SK-N-MC (cell line): ENCODE results near the gene FAM89B.
A peak's percentile ranks its signal among the peaks of the same experiment; 100 is the strongest.

Experiments
- DNase-seq: peaks from one replicate; pipeline ENCODE4 v3.0.0-alpha.2; 2011; ENCODE audit warnings: low read depth, low spot score
- H3K27ac ChIP-seq: fragments of 200-600 bp; sonication (generic); 2 replicates; pipeline ENCODE4 v1.5.1; 2016; ENCODE audit warnings: mixed run types
- H3K36me3 ChIP-seq: fragments of 200-600 bp; sonication (generic); 2 replicates; pipeline ENCODE4 v1.6.1; 2017; ENCODE audit warnings: antibody characterized with exemption, low read length, mixed read lengths; ENCODE audit not compliant: insufficient read depth
- H3K4me3 ChIP-seq: fragments of 200-600 bp; sonication (generic); 2 replicates; pipeline ENCODE4 v1.5.1; 2016
- H3K9ac ChIP-seq: fragments of 200-600 bp; sonication (generic); 2 replicates; pipeline ENCODE4 v1.8.0; 2017; ENCODE audit warnings: mixed run types, mixed read lengths; ENCODE audit not compliant: insufficient read length
- H3K9me3 ChIP-seq: fragments of 200-600 bp; sonication (generic); 2 replicates; pipeline ENCODE4 v1.6.1; 2017; ENCODE audit warnings: low read depth, mild to moderate bottlenecking, antibody characterized with exemption, low read length, moderate library complexity, mixed read lengths
- EZH2 ChIP-seq: fragments of 200-600 bp; sonication (generic); IDR thresholded peaks from one replicate; pipeline ENCODE4 v1.6.1; 2017; ENCODE audit warnings: antibody characterized with exemption
- FOXP2 ChIP-seq: optimal IDR thresholded peaks from 2 replicates; pipeline ENCODE3; 2011; ENCODE audit warnings: mild to moderate bottlenecking, moderate library complexity; ENCODE audit not compliant: insufficient read depth; ENCODE audit errors: extremely low read length, control extremely low read depth
- POLR2AphosphoS5 ChIP-seq: IDR thresholded peaks from 2 replicates; pipeline ENCODE4 v1.6.1; 2012; ENCODE audit warnings: mild to moderate bottlenecking, low read depth, low read length, borderline replicate concordance

FAM89B gene

GRCh38 chr11:65553301-65554001 lies 18.9 kb upstream of the FAM89B start:
- H3K27ac ChIP-seq: peak overlapping the region; percentile 73

GRCh38 chr11:65554057-65554818 lies 18.1 kb upstream of the FAM89B start:
- DNase-seq: no peak
- H3K9me3 ChIP-seq: no peaks in the 10 kb centered on the region
- peak overlapping the region; percentile 64 for H3K4me3 ChIP-seq
- TF ChIP-seq POLR2AphosphoS5: no peak
- TF ChIP-seq FOXP2: no peak
- TF ChIP-seq EZH2: no peak
- H3K27ac ChIP-seq: peak overlapping the region; percentile 73
- H3K36me3 ChIP-seq: peaks cover 17% of the 10 kb centered on the region; the same call in 1 of the 2 replicates
- H3K9ac ChIP-seq: peak overlapping the region; percentile 29

More at GRCh38 chr11:65553301-65554001, 18.9 kb upstream of the FAM89B start:
- TF ChIP-seq EZH2: no peak
- TF ChIP-seq POLR2AphosphoS5: peak; percentile 59
- H3K36me3 ChIP-seq: peaks cover 19% of the 10 kb centered on the region; the same call in 1 of the 2 replicates
- no peaks in the 10 kb centered on the region for H3K9me3 ChIP-seq
- DNase-seq: no peak
- no peak overlapping the region for H3K9ac ChIP-seq
- peak overlapping the region; percentile 64 for H3K4me3 ChIP-seq

- no peak for TF ChIP-seq EZH2
- no peaks in the 10 kb centered on the region for H3K9me3 ChIP-seq
- no peak overlapping the region for H3K4me3 ChIP-seq
- no peak overlapping the region for H3K9ac ChIP-seq
- no peak for DNase-seq
- peaks cover 13% of the 10 kb centered on the region; the same call in 1 of the 2 replicates for H3K36me3 ChIP-seq
- H3K27ac ChIP-seq: peak overlapping the region; percentile 73
Observed at GRCh38 chr11:65554842-65555430, 17.4 kb upstream of the FAM89B start.

- Histone ChIP-seq H3K9ac (no peak overlapping the region), H3K4me3 (no peak overlapping the region), H3K27ac (no peak overlapping the region), H3K9me3 (no peaks in the 10 kb centered on the region), H3K36me3 (peaks cover 12% of the 10 kb centered on the region; the same call in 1 of the 2 replicates)
- TF ChIP-seq POLR2AphosphoS5 (no peak), FOXP2 (no peak), EZH2 (no peak)
- DNase-seq: no peak
Observed at GRCh38 chr11:65555693-65556231, 16.6 kb upstream of the FAM89B start.

GRCh38 chr11:65556470-65557279 lies 15.7 kb upstream of the FAM89B start:
- H3K36me3 ChIP-seq: peaks cover 4% of the 10 kb centered on the region; the same call in 1 of the 2 replicates
- H3K27ac ChIP-seq: peak overlapping the region; percentile 83
- H3K9me3 ChIP-seq: no peaks in the 10 kb centered on the region
- H3K4me3 ChIP-seq: peak overlapping the region; percentile 89
- H3K9ac ChIP-seq: peak overlapping the region; percentile 85
- TF ChIP-seq EZH2 (no peak), POLR2AphosphoS5 (no peak), FOXP2 (no peak)
- no peak for DNase-seq

- TF ChIP-seq POLR2AphosphoS5 (no peak), EZH2 (no peak), FOXP2 (no peak)
- DNase-seq: no peak
- no peaks in the 10 kb centered on the region; the same call in 1 of the 2 replicates for H3K36me3 ChIP-seq
Observed at GRCh38 chr11:65557280-65558001, 14.9 kb upstream of the FAM89B start.

More at GRCh38 chr11:65557280-65558001, 14.9 kb upstream of the FAM89B start:
- H3K9me3 ChIP-seq: no peaks in the 10 kb centered on the region
- peak overlapping the region; percentile 83 for H3K27ac ChIP-seq
- peak overlapping the region; percentile 89 for H3K4me3 ChIP-seq
- H3K9ac ChIP-seq: peak overlapping the region; percentile 85
